ENCODE measurements around the gene TIFAB.

GRCh38 chr5:135429301-135430134 lies 22.6 kb downstream of the TIFAB start:
- TF ChIP-seq POLR2A (IDR thresholded peaks at IDR 0.05): no peak
- TF ChIP-seq CTCF (IDR thresholded peaks at IDR 0.05): no peak
- TF ChIP-seq POLR2AphosphoS5 (IDR thresholded peaks at IDR 0.05): no peak
